NT2/D1 (cell line): ENCODE data around the gene ZNF486.

Experiments
- SUZ12 ChIP-seq: IDR thresholded peaks from 2 replicates; pipeline ENCODE4 v1.6.1; 2011; ENCODE audit not compliant: insufficient read length, insufficient read depth; ENCODE audit errors: extremely low read depth
- YY1 ChIP-seq: IDR thresholded peaks from 2 replicates; pipeline ENCODE4 v1.6.1; 2011; ENCODE audit not compliant: insufficient read length, insufficient read depth
- ZNF274 ChIP-seq: IDR thresholded peaks from 2 replicates; pipeline ENCODE4 v1.6.1; 2011; ENCODE audit warnings: mild to moderate bottlenecking, low read depth, low read length

GRCh38 chr19:20164456-20164855, 2.6 kb upstream of the ZNF486 start:
- no peak for TF ChIP-seq YY1
- no peak for TF ChIP-seq ZNF274
- TF ChIP-seq SUZ12, result no peak
